WTC11 (cell line): ENCODE data around the gene BTBD9.

ENCODE experiments used
- AFF4 ChIP-seq: sonication (generic); formaldehyde crosslinking; IDR thresholded peaks from 2 replicates; pipeline ENCODE4 v1.8.1; 2023; ENCODE audit warnings: mild to moderate bottlenecking, missing genetic modification reagents, borderline replicate concordance
- ATF3 ChIP-seq: sonication (generic); formaldehyde crosslinking; conservative IDR thresholded peaks from 2 replicates; pipeline ENCODE4 v1.8.1; 2022; ENCODE audit warnings: mild to moderate bottlenecking, missing genetic modification reagents
- CBFB ChIP-seq: sonication (generic); formaldehyde crosslinking; IDR thresholded peaks from 2 replicates; pipeline ENCODE4 v1.8.1; 2022; ENCODE audit warnings: mild to moderate bottlenecking, low read depth, missing genetic modification reagents
- CTCF ChIP-seq: fragments of 200-600 bp; IDR thresholded peaks from 2 replicates; pipeline ENCODE4 v1.8.0; 2022; ENCODE audit warnings: antibody characterized with exemption
- E2F5 ChIP-seq: sonication (generic); formaldehyde crosslinking; IDR thresholded peaks from 2 replicates; pipeline ENCODE4 v1.8.1; 2022; ENCODE audit warnings: mild to moderate bottlenecking, moderate library complexity, missing genetic modification reagents
- FOXP1 ChIP-seq: sonication (generic); formaldehyde crosslinking; IDR thresholded peaks from 2 replicates; pipeline ENCODE4 v1.8.0; 2022; ENCODE audit warnings: missing genetic modification reagents, mild to moderate bottlenecking, moderate library complexity, borderline replicate concordance
- GTF2I ChIP-seq: fragments of 250-450 bp; sonication (Bioruptor Pico); conservative IDR thresholded peaks from 2 replicates; pipeline ENCODE4 v1.4.0; 2021; ENCODE audit warnings: mild to moderate bottlenecking
- JUN ChIP-seq: sonication (generic); formaldehyde crosslinking; IDR thresholded peaks from 2 replicates; pipeline ENCODE4 v1.8.0; 2023; ENCODE audit warnings: mild to moderate bottlenecking, missing genetic modification reagents
- MYBL2 ChIP-seq: sonication (generic); formaldehyde crosslinking; IDR thresholded peaks from 2 replicates; pipeline ENCODE4 v1.8.1; 2023; ENCODE audit warnings: mild to moderate bottlenecking, moderate library complexity, missing genetic modification reagents
- RORB ChIP-seq: fragments of 250-450 bp; sonication (Bioruptor Pico); IDR thresholded peaks from 2 replicates; pipeline ENCODE4 v1.9.0; 2021; ENCODE audit warnings: mild to moderate bottlenecking
- TEAD4 ChIP-seq: sonication (generic); formaldehyde crosslinking; IDR thresholded peaks from 2 replicates; pipeline ENCODE4 v1.8.0; 2022; ENCODE audit warnings: mild to moderate bottlenecking, missing genetic modification reagents
- USF2 ChIP-seq: sonication (generic); formaldehyde crosslinking; IDR thresholded peaks from 2 replicates; pipeline ENCODE4 v1.8.1; 2023; ENCODE audit warnings: mild to moderate bottlenecking, missing genetic modification reagents, moderate library complexity
- ZBTB43 ChIP-seq: sonication (generic); formaldehyde crosslinking; IDR thresholded peaks from 2 replicates; pipeline ENCODE4 v1.8.1; 2023; ENCODE audit warnings: mild to moderate bottlenecking, missing genetic modification reagents
- ZNF317 ChIP-seq: sonication (generic); formaldehyde crosslinking; IDR thresholded peaks from 2 replicates; pipeline ENCODE4 v1.8.1; 2023; ENCODE audit warnings: low read depth, mild to moderate bottlenecking, moderate library complexity, missing genetic modification reagents, borderline replicate concordance

GRCh38 chr6:38527371-38527770 lies 112.4 kb downstream of the BTBD9 start:
- no peak for TF ChIP-seq CBFB (CRISPR knock-in tag)
- TF ChIP-seq JUN (CRISPR knock-in tag), result no peak
- TF ChIP-seq ZBTB43 (CRISPR knock-in tag), result no peak
- no peak for TF ChIP-seq CTCF
- TF ChIP-seq FOXP1 (CRISPR knock-in tag), result no peak
- no peak for TF ChIP-seq ATF3 (CRISPR knock-in tag)
- no peak for TF ChIP-seq TEAD4 (CRISPR knock-in tag)
- TF ChIP-seq RORB (CRISPR knock-in tag), result no peak
- TF ChIP-seq AFF4 (CRISPR knock-in tag), result no peak
- TF ChIP-seq E2F5 (CRISPR knock-in tag), result no peak
- no peak for TF ChIP-seq MYBL2 (CRISPR knock-in tag)
- no peak for TF ChIP-seq USF2 (CRISPR knock-in tag)
- no peak for TF ChIP-seq GTF2I (CRISPR knock-in tag)
- TF ChIP-seq ZNF317 (CRISPR knock-in tag), result no peak
